LoVo (cell line): ENCODE data around the gene AKT3.
"Not testable (repeated sequence)": the region's sequence is repeated elsewhere in the genome, so short reads cannot be mapped to it uniquely, and the experiment has no call there.

Experiments used
- DNase-seq: peaks from one replicate; pipeline ENCODE4 v3.0.0-alpha.2; 2016; ENCODE audit warnings: low spot score

AKT3 gene

GRCh38 chr1:243597383-243597782 is 252.7 kb downstream of the AKT3 start:
- no peak for DNase-seq

GRCh38 chr1:243596431-243597062 is 253.5 kb downstream of the AKT3 start:
- DNase-seq = no peak

- DNase-seq = no peak
Measured at GRCh38 chr1:243595527-243596210, 254.4 kb downstream of the AKT3 start.

GRCh38 chr1:243594455-243594854 is 255.6 kb downstream of the AKT3 start:
- DNase-seq = no peak

- DNase-seq = not testable (repeated sequence)
Measured at GRCh38 chr1:243589286-243589685, 260.8 kb downstream of the AKT3 start.

- DNase-seq = no peak
Measured at GRCh38 chr1:243587823-243588560, 262.1 kb downstream of the AKT3 start.

GRCh38 chr1:243587285-243587684 is 262.8 kb downstream of the AKT3 start:
- no peak for DNase-seq

- DNase-seq = no peak
Measured at GRCh38 chr1:243585982-243586381, 264.1 kb downstream of the AKT3 start.

GRCh38 chr1:243582326-243582725 is 267.7 kb downstream of the AKT3 start:
- DNase-seq = no peak

- no peak for DNase-seq
Measured at GRCh38 chr1:243580984-243581383, 269.1 kb downstream of the AKT3 start.

- DNase-seq = no peak
Measured at GRCh38 chr1:243580072-243580471, 270.0 kb downstream of the AKT3 start.

- no peak for DNase-seq
Measured at GRCh38 chr1:243575070-243575469, 275.0 kb downstream of the AKT3 start.

- DNase-seq = no peak
Measured at GRCh38 chr1:243572940-243573339, 277.1 kb downstream of the AKT3 start.

- no peak for DNase-seq
Measured at GRCh38 chr1:243568793-243569192, 281.2 kb downstream of the AKT3 start.

GRCh38 chr1:243564814-243565213 is 285.2 kb downstream of the AKT3 start:
- no peak for DNase-seq

- no peak for DNase-seq
Measured at GRCh38 chr1:243563732-243564131, 286.3 kb downstream of the AKT3 start.

- no peak for DNase-seq
Measured at GRCh38 chr1:243562473-243562872, 287.6 kb downstream of the AKT3 start.

GRCh38 chr1:243561588-243562319 is 288.3 kb downstream of the AKT3 start:
- no peak for DNase-seq

GRCh38 chr1:243559575-243560162 is 290.4 kb downstream of the AKT3 start:
- DNase-seq = no peak

GRCh38 chr1:243558576-243558975 is 291.5 kb downstream of the AKT3 start:
- no peak for DNase-seq

GRCh38 chr1:243557866-243558265 is 292.2 kb downstream of the AKT3 start:
- DNase-seq = no peak

- no peak for DNase-seq
Measured at GRCh38 chr1:243554686-243555085, 295.4 kb downstream of the AKT3 start.
